GM21367 (cell line): Measurements from ENCODE around the gene SUCLG2.
A peak's percentile ranks its signal among the peaks of the same experiment; 100 is the strongest.

Experiments
- ATAC-seq: cut with Tn5 transposase; IDR thresholded peaks from one replicate; pipeline ENCODE4 v1.9.1; 2021; ENCODE audit not compliant: unreplicated experiment

SUCLG2 gene, protein sequence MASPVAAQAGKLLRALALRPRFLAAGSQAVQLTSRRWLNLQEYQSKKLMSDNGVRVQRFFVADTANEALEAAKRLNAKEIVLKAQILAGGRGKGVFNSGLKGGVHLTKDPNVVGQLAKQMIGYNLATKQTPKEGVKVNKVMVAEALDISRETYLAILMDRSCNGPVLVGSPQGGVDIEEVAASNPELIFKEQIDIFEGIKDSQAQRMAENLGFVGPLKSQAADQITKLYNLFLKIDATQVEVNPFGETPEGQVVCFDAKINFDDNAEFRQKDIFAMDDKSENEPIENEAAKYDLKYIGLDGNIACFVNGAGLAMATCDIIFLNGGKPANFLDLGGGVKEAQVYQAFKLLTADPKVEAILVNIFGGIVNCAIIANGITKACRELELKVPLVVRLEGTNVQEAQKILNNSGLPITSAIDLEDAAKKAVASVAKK

DNA sequence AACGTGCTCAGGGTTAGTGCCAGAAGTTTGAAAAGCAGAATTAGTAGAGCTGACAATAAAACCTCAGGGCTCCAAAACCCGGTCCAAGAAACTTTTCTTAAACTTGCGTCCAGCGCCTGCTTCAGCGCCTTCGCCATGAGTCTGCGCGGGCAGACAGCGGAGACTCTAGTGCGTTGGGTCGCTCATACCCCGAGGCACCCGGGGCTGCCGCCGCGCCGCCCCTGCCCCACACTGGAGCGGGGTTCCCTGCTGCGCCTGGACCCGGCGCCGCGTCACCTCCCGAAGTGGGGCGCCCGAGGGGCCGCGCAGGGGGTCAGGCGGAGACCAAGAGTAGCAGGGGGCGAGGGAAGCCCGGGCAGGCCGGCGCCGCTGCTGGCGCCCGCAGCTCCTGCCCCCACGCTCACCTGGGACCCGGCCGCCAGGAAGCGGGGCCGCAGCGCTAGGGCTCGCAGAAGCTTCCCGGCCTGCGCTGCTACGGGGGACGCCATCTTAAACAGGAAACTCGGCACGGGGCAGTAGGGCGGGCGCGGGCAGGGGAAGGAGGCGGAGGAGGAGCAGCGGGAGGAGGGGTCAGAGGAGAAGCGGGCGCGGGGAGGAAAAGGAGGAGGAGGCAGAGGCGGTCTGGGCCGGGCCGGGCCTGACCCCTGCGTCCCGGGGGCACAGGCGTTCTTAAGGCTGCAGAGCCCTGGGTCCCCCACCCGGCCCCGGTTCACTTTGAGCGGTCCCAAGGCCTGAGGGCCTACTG, at the start of gene SUCLG2:
SUCLG2 (minus strand) TSS at position 514 of the 745 bp plus-strand sequence; CDS start at position 488, 26 bp downstream.
- peak; percentile 66 for ATAC-seq

- no peak for ATAC-seq
Observed at GRCh38 chr3:67700596-67700995, 46.2 kb upstream of the SUCLG2 start.

- no peak for ATAC-seq
Observed at GRCh38 chr3:67699882-67700281, 45.5 kb upstream of the SUCLG2 start.

DNA sequence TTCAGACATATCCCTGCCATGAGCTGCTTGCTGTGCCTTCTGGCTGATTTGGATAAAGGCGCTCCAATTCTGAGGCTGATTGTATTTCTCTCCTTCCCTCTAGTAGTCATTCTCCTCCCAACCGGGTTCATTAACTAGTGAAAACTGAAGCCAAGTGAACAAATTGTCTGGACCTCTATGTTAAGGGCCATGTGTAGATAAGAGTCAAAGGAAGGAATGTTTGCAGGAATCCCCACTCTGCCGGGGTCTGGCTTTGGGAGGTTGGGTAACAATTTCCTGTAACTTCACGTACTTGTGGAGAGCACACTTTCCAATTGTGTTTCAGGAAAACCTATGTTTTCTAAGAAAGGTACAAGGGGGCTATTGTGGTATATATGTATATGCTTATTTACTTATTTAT, 38.2 kb upstream of the SUCLG2 start:
- no peak for ATAC-seq

- no peak for ATAC-seq
Observed at GRCh38 chr3:67691926-67692325, 37.5 kb upstream of the SUCLG2 start.

GRCh38 chr3:67691207-67691606, 36.8 kb upstream of the SUCLG2 start:
- ATAC-seq: peak; percentile 45

- no peak for ATAC-seq
Observed at GRCh38 chr3:67689806-67690205, 35.4 kb upstream of the SUCLG2 start.

DNA sequence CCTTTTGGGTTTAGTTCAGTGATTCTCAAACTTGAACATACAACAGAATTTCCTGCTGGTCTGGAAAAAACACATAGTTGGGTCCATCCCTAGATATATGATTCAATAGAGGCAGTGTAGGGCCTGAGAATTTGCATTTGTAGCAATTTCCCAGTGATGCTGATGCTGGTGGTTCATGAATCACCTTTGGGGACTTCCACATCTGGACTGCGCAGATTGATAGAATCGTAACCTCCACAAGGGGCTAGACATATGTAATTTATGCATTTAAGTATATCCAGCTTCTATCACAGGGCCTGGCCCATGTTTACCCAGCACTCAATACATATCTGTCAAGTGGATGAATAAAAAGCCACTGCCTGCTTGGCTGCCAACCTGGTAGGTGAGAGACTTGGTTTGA, 33.8 kb upstream of the SUCLG2 start:
- ATAC-seq: no peak

GRCh38 chr3:67686069-67686468, 31.7 kb upstream of the SUCLG2 start:
- no peak for ATAC-seq

GRCh38 chr3:67685499-67685898, 31.1 kb upstream of the SUCLG2 start:
- ATAC-seq: peak; percentile 99

GRCh38 chr3:67684211-67684610, 29.8 kb upstream of the SUCLG2 start:
- ATAC-seq: no peak

GRCh38 chr3:67683522-67683921, 29.1 kb upstream of the SUCLG2 start:
- ATAC-seq: no peak

DNA sequence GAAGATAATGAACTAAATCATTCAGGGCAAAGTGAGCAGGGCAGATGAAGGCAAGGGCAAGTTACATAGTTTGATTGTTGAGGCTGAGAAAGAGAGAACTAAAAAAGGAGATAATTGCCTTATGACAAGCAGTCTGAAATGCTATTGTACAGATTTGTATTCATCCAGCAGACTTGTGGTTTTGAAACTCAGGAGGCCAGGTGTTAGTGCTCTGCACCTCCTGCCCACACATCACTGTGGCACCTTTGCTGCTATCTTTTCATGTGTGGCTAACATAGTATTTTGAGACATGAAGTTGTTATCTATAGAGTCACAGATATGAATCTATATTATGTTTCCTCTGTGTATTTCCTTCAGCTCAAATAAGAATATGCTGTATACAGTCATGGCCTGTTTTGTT, 24.3 kb upstream of the SUCLG2 start:
- peak; percentile 88 for ATAC-seq

DNA sequence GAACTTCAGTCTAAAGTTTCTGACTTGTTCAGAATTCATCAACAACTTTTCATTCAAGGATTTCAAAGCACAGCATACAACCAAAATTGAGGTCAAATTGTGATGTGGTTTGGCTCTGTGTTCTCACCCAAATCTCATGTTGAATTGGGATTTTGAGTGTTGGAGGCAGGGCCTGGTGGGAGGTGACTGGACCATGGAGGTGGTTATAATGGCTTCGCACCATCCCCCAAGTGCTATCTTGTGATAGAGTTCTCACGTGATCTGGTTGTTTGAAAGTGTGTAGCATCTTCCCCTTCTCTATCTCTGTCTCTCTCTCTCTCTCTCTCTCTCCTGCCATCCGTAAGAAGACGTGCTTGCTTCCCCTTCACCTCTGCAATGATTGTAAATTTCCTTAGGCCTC, 19.6 kb upstream of the SUCLG2 start:
- ATAC-seq: no peak

DNA sequence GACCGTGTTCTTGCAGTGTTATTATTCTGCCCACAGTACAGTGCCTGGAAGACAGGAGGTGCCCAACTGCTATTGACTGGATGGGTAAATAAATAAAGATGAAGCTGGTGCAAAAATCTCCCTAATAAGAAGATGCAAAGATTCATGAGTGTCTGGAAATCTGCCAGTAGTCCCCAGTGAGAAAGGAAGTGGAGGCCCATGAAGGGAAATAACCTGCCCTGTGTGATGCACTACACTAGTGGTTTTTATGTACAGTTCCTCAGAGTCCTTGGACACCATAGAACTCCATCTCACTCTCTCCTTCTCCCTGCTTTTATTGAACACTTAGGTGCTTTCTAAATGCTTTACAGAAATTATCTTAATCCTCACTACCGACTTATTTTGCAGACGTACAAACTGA, 8.3 kb upstream of the SUCLG2 start:
- peak; percentile 66 for ATAC-seq

GRCh38 chr3:67661089-67661488, 6.7 kb upstream of the SUCLG2 start:
- ATAC-seq: no peak

- no peak for ATAC-seq
Observed at GRCh38 chr3:67657192-67657591, 2.8 kb upstream of the SUCLG2 start.

- ATAC-seq: no peak
Observed at GRCh38 chr3:67656614-67657013, 2.2 kb upstream of the SUCLG2 start.

- peak; percentile 47 for ATAC-seq
Observed at GRCh38 chr3:67655364-67656121, 1.1 kb upstream of the SUCLG2 start.

DNA sequence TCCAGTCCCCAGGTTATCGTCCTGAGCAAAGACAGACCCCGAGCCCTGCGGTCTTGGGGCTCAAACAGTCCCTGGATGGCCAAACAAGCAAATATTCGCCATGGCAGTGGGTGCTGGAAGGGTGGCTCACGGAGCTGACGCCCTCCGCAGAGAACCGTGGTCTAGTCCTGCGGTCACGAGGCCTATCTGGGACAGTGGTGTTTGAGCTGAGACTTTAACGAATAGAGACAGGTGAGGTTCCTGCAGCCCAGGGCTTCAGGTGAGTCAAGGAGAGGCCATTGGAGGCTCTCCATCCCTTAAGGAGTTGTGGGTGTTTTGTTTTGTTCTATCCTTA, 399 bp upstream of the SUCLG2 start:
- no peak for ATAC-seq

- ATAC-seq: peak; percentile 14
Observed at GRCh38 chr3:67653425-67654098, 850 bp downstream of the SUCLG2 start.
